K562 (cell line): Measurements from ENCODE around the gene ATAD5. TPM values are rescaled to one million over a fixed set of nuclear protein-coding genes. Genes with fewer than 3 reads are reported as not detected.

Source experiments
- CCAR2 ChIP-seq: fragments of 200-400 bp; formaldehyde crosslinking; IDR thresholded peaks from 2 replicates; pipeline ENCODE4 v1.6.1; 2017; ENCODE audit warnings: mild to moderate bottlenecking, low read depth, low read length
- HDAC3 ChIP-seq: fragments of 450-650 bp; IDR thresholded peaks from 2 replicates; pipeline ENCODE4 v1.6.1; 2018; ENCODE audit warnings: borderline replicate concordance, mild to moderate bottlenecking, moderate library complexity; ENCODE audit not compliant: partially characterized antibody
- HLTF ChIP-seq: fragments of 450-650 bp; IDR thresholded peaks from 2 replicates; pipeline ENCODE4 v1.6.1; 2016
- HMG20B ChIP-seq: fragments of 250-450 bp; sonication (Bioruptor Pico); IDR thresholded peaks from 2 replicates; pipeline ENCODE4 v1.5.0; 2021; ENCODE audit warnings: mild to moderate bottlenecking
- MAFK ChIP-seq: IDR thresholded peaks from 2 replicates; pipeline ENCODE4 v1.6.1; 2011; ENCODE audit warnings: low read length, improper control_type of control experiment
- NFIC ChIP-seq: fragments of 450-650 bp; IDR thresholded peaks from 2 replicates; pipeline ENCODE4 v1.6.1; 2017; ENCODE audit warnings: mild to moderate bottlenecking, inconsistent platforms
- PURB ChIP-seq: sonication (generic); formaldehyde crosslinking; IDR thresholded peaks from 2 replicates; pipeline ENCODE4 v1.9.0; 2021; ENCODE audit warnings: low read depth, mild to moderate bottlenecking, missing genetic modification reagents
- SRSF7 ChIP-seq: fragments of 200-400 bp; formaldehyde crosslinking; optimal IDR thresholded peaks from 2 replicates; pipeline ENCODE3; 2017; ENCODE audit warnings: mild to moderate bottlenecking, low read depth, low read length
- ZNF347 ChIP-seq: fragments of 450-650 bp; formaldehyde crosslinking; IDR thresholded peaks from 2 replicates; pipeline ENCODE4 v1.4.0; 2020; ENCODE audit warnings: low read depth, mild to moderate bottlenecking, moderate library complexity
- ZNF766 ChIP-seq: fragments of 200-800 bp; sonication (Bioruptor generic); conservative IDR thresholded peaks from 2 replicates; pipeline ENCODE4 v1.6.1; 2016; ENCODE audit warnings: missing genetic modification characterization, missing compliant biosample characterization
- polyA plus RNA-seq, 8 experiments: library from polyadenylated mRNA; depleted of rRNA in 4 of 8; stranded (reverse) in 5 of 8; unstranded in 3 of 8; fragments of >200 nt; fragmentation: Nextera tagmentation in 2 of 8; fragmentation: Illumina TruSeq in 1 of 8; extraction: Ambion mirVana in 2 of 8; extraction: Trizol in 1 of 8; gene quantifications; 2 replicates each; pipeline versions ENCODE4 v1.2.1 to v1.2.3, GENCODE V29; 2011 to 2014; ENCODE audit warnings: inconsistent platforms in 1 of 8, missing spikeins in 1 of 8
- total RNA-seq, 7 experiments: library from RNA; depleted of rRNA in 6 of 7; stranded (reverse); fragments of >200 nt in 6 of 7; fragmentation: Illumina TruSeq in 2 of 7; extraction: Trizol in 2 of 7; gene quantifications; 2 replicates each; pipeline versions ENCODE4 v1.2.1 to v1.2.3, GENCODE V29; 2011 to 2021; ENCODE audit warnings: low replicate concordance in 1 of 7
- TF ChIP-seq, protein P1 (sequence below): fragments of 450-650 bp; IDR thresholded peaks from 2 replicates; pipeline ENCODE4 v1.6.1; 2016; ENCODE audit warnings: low read depth
- TF ChIP-seq, protein P2 (sequence below): fragments of 450-650 bp; formaldehyde crosslinking; IDR thresholded peaks from 2 replicates; pipeline ENCODE4 v1.4.0; 2022; ENCODE audit warnings: missing genetic modification characterization
- TF ChIP-seq, protein P3 (sequence below): conservative IDR thresholded peaks from 2 replicates; pipeline ENCODE4 v1.6.1; 2011; ENCODE audit warnings: low read depth, mild to moderate bottlenecking, low read length; ENCODE audit not compliant: control insufficient read depth
- TF ChIP-seq, protein P4 (sequence below): fragments of 450-650 bp; IDR thresholded peaks from 2 replicates; pipeline ENCODE4 v1.7.1; 2018; ENCODE audit warnings: mild to moderate bottlenecking, low read depth; ENCODE audit not compliant: partially characterized antibody

Gene ATAD5
- total and polyA plus RNA-seq, 9 of the 15 experiments (the other 6 are each of a cell fraction or from before 2014, with no cell fraction given): 4.6 to 25.6 (median 19.5) TPM

DNA sequence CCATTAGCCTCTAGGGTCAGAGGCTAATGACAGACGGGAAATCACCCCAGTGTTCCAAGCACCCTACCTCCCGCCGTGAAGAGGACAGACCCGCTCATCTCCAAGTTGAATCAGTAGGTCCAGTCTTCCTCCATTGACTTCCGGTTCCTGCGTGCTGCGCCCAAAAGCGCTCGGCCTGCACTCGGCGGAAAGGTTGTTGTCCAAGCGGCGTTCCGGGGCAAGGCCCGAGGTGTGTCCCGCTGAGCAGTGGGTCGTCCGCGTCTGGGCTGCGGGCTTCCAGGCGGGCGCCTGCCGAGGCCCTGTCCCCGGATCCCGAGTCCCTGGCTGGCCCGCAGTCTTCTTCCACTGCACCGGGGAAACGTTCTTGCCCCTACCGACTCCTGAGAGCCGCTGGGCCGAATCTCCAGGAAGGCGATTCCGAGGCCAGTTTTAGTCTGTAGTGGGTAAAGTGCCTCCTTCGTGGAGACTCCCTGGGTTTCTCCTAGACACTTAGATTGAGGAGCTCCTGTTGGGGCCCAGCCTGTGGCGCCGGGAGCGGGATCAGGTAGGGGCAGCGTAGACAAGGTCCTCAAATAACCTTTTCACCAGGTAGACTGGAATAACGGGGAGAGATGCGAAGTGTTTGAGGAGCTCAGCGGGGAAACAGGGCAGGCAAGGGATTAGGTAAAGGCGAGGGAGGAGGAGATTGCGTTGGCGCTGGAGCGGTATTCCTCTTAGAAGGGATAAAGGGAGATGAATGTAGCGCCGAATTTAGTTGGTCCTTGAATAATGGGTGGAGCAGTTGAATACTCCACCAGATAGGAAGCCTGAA, 74.5 kb downstream of the ATAD5 start, which contains the start of gene TEFM (continued):
- TF ChIP-seq, protein P1, sequence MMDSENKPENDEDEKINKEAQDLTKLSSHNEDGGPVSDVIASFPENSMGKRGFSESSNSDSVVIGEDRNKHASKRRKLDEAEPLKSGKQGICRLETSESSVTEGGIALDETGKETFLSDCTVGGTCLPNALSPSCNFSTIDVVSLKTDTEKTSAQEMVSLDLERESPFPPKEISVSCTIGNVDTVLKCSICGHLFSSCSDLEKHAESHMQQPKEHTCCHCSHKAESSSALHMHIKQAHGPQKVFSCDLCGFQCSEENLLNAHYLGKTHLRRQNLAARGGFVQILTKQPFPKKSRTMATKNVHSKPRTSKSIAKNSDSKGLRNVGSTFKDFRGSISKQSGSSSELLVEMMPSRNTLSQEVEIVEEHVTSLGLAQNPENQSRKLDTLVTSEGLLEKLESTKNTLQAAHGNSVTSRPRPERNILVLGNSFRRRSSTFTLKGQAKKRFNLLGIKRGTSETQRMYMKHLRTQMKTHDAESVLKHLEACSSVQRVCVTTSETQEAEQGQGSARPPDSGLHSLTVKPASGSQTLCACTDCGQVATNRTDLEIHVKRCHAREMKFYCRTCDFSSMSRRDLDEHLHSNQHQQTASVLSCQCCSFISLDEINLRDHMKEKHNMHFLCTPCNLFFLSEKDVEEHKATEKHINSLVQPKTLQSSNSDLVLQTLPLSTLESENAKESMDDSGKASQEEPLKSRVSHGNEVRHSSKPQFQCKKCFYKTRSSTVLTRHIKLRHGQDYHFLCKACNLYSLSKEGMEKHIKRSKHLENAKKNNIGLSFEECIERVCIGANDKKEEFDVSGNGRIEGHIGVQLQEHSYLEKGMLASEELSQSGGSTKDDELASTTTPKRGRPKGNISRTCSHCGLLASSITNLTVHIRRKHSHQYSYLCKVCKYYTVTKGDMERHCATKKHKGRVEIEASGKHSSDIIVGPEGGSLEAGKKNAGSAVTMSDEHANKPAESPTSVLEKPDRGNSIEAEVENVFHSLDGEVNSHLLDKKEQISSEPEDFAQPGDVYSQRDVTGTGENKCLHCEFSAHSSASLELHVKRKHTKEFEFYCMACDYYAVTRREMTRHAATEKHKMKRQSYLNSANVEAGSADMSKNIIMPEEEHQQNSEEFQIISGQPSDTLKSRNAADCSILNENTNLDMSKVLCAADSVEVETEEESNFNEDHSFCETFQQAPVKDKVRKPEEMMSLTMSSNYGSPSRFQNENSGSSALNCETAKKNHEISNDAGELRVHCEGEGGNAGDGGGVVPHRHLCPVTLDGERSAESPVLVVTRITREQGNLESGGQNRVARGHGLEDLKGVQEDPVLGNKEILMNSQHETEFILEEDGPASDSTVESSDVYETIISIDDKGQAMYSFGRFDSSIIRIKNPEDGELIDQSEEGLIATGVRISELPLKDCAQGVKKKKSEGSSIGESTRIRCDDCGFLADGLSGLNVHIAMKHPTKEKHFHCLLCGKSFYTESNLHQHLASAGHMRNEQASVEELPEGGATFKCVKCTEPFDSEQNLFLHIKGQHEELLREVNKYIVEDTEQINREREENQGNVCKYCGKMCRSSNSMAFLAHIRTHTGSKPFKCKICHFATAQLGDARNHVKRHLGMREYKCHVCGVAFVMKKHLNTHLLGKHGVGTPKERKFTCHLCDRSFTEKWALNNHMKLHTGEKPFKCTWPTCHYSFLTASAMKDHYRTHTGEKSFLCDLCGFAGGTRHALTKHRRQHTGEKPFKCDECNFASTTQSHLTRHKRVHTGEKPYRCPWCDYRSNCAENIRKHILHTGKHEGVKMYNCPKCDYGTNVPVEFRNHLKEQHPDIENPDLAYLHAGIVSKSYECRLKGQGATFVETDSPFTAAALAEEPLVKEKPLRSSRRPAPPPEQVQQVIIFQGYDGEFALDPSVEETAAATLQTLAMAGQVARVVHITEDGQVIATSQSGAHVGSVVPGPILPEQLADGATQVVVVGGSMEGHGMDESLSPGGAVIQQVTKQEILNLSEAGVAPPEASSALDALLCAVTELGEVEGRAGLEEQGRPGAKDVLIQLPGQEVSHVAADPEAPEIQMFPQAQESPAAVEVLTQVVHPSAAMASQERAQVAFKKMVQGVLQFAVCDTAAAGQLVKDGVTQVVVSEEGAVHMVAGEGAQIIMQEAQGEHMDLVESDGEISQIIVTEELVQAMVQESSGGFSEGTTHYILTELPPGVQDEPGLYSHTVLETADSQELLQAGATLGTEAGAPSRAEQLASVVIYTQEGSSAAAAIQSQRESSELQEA: no peak
- TF ChIP-seq MAFK (0 out of 2 replicates have a peak, but pooled peaks have one; percentile 21), SRSF7 (no peak), NFIC (peak; percentile 75), PURB (CRISPR knock-in tag) (no peak), HDAC3 (peak; percentile 20), ZNF766 (peak; percentile 72; the same call in 1 of the 2 replicates), HMG20B (CRISPR knock-in tag) (no peak), ZNF347 (CRISPR knock-in tag) (no peak), HLTF (peak; percentile 56; the same call in 1 of the 2 replicates), CCAR2 (no peak)
- TF ChIP-seq, protein P2, sequence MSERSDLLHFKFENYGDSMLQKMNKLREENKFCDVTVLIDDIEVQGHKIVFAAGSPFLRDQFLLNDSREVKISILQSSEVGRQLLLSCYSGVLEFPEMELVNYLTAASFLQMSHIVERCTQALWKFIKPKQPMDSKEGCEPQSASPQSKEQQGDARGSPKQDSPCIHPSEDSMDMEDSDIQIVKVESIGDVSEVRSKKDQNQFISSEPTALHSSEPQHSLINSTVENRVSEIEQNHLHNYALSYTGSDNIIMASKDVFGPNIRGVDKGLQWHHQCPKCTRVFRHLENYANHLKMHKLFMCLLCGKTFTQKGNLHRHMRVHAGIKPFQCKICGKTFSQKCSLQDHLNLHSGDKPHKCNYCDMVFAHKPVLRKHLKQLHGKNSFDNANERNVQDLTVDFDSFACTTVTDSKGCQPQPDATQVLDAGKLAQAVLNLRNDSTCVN (CRISPR knock-in tag): no peak
- TF ChIP-seq, protein P3, sequence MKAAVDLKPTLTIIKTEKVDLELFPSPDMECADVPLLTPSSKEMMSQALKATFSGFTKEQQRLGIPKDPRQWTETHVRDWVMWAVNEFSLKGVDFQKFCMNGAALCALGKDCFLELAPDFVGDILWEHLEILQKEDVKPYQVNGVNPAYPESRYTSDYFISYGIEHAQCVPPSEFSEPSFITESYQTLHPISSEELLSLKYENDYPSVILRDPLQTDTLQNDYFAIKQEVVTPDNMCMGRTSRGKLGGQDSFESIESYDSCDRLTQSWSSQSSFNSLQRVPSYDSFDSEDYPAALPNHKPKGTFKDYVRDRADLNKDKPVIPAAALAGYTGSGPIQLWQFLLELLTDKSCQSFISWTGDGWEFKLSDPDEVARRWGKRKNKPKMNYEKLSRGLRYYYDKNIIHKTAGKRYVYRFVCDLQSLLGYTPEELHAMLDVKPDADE: peak; percentile 83
- TF ChIP-seq, protein P4, sequence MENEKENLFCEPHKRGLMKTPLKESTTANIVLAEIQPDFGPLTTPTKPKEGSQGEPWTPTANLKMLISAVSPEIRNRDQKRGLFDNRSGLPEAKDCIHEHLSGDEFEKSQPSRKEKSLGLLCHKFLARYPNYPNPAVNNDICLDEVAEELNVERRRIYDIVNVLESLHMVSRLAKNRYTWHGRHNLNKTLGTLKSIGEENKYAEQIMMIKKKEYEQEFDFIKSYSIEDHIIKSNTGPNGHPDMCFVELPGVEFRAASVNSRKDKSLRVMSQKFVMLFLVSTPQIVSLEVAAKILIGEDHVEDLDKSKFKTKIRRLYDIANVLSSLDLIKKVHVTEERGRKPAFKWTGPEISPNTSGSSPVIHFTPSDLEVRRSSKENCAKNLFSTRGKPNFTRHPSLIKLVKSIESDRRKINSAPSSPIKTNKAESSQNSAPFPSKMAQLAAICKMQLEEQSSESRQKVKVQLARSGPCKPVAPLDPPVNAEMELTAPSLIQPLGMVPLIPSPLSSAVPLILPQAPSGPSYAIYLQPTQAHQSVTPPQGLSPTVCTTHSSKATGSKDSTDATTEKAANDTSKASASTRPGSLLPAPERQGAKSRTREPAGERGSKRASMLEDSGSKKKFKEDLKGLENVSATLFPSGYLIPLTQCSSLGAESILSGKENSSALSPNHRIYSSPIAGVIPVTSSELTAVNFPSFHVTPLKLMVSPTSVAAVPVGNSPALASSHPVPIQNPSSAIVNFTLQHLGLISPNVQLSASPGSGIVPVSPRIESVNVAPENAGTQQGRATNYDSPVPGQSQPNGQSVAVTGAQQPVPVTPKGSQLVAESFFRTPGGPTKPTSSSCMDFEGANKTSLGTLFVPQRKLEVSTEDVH: peak; percentile 86
